LNCAP (cell line): ENCODE results near the gene DUSP16.

ENCODE experiments used
- TF ChIP-seq, protein P1 (sequence below): fragments of 450-650 bp; IDR thresholded peaks from 2 replicates; pipeline ENCODE4 v1.5.1; 2017; ENCODE audit warnings: mild to moderate bottlenecking

Gene DUSP16

DNA sequence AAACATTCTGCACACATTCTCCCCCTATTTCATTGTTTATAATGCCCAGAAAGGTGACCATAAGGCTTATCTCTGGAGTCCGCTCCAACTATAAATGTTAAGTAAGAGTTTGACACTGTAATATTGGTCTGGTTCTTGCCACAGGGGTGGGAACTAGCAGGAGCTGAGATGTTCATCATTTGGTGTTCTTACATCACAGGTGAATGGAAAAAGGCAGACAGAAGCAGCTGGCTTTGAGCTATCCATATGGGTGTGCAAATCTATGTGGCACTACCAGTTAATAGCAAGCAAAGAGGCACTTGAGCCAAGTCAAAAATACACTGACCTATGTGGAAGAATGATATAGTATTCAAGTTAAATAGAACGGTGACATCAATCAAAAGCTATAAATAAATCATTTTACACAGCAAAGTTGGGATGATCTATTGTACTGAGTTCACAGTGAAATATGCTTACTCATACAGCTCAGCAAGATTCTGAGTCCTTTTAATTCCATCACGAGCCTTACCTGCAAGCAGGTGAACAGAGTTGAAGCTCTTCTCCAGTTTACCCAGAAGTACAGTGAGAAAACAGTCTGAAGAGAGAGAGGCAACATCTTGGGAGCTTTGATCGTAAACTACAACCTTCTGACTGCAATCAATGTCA lies 43.2 kb downstream of the DUSP16 start:
- TF ChIP-seq, protein P1, sequence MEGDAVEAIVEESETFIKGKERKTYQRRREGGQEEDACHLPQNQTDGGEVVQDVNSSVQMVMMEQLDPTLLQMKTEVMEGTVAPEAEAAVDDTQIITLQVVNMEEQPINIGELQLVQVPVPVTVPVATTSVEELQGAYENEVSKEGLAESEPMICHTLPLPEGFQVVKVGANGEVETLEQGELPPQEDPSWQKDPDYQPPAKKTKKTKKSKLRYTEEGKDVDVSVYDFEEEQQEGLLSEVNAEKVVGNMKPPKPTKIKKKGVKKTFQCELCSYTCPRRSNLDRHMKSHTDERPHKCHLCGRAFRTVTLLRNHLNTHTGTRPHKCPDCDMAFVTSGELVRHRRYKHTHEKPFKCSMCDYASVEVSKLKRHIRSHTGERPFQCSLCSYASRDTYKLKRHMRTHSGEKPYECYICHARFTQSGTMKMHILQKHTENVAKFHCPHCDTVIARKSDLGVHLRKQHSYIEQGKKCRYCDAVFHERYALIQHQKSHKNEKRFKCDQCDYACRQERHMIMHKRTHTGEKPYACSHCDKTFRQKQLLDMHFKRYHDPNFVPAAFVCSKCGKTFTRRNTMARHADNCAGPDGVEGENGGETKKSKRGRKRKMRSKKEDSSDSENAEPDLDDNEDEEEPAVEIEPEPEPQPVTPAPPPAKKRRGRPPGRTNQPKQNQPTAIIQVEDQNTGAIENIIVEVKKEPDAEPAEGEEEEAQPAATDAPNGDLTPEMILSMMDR, result no peak

DNA sequence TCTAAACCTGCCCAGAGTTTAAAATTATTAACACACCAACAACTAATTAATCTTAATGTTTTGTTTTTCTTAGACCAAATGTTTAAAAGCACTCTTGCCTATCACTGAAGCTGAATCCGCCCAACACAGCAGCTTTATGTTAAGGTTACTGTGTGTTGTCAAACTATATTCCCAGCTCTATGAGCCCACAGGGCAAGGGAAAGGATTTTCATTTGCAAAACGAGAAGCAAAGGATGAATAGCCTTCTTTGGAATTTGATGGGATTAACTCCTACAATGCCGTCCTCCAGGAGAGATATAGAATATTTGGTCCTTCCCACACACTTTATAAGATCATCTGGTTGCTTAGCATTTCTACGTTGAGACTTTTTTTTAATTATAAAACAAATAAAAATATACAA lies 43.7 kb downstream of the DUSP16 start:
- TF ChIP-seq, protein P1, result no peak

DNA sequence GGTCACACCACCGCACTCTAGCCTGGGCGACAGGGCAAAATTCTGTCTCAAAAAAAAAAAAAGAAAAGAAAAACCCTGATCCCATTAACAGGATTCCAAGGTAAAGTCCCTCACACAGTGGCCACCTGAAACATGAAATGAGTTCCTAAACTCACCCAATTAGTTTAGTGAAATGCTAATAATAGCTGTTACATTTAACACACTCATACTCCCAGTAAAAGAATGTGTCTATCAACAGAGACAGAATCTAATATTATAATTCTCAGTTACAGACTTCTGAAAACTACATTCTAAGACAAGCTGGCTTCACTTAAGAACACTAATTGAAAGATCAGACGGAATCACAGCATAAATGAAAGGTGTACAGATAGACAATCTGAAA lies 44.2 kb downstream of the DUSP16 start:
- TF ChIP-seq, protein P1, result no peak

DNA sequence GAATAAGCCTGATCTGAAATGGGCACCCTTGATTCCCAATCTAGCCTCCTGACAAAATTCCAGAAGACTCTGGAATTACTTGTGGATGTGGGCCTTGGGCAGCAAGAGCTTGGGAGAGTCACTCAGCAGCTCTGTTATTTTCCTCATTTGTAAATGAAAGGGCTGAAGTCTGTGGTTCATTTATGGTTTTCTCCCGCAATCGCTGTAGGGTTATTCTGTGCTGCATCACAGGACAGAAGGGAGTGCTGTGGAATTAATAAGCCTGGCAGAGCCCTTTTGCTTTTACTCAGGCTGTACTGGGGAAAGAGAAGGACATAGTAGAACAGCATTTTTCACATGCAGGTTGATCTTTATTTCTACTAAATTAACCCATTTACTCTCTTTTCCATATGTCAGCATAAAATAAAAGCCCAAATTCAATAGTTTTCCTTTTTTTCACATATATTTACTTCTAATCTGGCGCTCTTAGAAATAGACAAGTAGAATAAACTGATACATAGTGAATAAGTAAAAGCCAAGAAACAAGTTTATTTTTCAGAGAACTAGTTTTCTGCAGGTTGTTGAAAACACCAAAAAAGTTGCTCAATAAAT lies 49.2 kb downstream of the DUSP16 start:
- TF ChIP-seq, protein P1, result no peak

DNA sequence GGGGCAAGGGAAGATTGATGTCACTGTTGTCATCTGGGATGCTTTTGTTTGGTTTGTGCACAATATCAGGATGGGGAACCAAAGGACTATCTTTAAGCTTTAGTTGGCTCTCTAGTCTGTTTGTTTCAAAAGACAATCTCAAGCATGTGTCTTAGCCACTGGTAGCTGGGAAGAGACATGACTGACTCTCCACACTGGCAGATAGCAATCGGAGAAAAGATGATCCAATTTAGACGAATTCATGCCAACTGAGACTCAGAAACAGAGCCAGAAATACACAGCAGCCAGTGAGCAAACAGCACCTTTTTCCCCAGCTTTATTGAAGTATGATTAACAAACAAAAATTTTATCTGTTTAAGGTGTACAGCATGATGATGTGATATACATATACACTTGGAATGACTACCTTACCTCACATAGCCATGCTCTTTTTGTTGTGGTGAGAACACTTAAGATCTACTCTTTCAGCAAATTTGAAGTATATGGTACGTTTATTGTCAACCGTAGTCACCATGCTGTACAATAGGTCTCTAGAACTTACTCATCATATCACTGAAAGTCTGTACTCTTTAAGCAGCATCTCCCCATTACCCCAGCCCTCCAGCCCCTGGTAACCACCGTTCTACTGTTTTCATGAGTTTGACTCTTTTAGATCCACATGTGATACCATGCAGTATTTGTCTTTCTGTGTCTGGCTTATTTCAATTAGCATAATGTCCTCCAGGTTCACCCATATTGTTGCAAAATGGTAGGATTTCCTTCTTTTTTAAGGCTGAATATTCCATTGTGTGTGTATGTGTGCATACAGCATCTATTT lies 50.6 kb downstream of the DUSP16 start:
- TF ChIP-seq, protein P1, result no peak

DNA sequence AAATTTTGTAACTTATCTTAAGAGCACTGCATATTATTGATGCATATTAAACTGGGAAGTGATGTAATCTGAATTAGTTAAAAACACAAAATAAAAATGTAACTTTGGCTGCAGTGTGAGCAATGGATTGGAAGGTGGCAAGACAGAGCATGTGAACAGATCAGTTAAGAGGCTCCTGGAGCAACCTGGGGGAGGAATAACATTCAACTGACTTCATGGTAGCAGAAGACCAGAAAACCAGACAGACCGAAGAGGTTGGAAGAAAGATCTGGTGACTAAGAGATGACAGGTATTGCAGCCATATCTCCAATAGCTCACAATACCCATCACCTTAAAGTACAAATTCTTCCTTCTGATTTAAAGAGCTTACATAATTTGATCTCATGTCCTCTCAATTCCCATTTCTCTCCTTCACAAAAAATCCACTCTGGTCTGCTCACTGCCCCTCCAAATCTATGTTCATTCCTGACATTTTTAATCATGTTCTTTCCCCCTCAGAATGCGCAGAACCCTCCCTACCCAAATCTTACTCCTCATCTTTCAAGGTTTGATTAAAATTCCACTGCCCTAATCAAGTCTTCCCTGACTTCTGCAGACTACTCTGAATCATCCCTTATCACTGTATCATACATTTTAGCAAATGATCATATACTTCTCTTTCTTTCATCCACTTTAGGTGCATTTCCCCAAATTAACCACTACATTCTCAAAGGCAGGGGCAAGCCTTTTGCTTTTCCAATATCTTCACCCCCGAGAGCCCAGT lies 51.5 kb downstream of the DUSP16 start:
- TF ChIP-seq, protein P1, result no peak

DNA sequence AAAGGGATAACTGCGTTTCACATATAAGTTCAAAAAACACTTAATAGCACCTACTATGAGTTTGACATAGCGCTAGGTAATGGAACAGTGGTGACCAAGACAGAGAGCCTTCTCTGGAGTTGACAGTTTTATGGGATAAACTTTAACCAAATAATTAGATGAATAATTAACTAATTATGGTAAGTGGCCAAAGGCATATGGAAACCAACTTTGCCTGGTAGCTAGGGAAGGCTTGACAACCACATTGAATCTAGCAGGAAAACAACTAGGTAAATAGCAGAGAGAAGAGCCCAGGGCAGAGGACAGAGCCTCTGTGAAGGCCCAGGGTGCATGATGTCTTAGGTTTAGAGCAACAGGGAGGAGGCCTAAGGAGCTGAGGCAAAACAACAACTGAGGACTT lies 52.1 kb downstream of the DUSP16 start:
- TF ChIP-seq, protein P1, result no peak
